ACHN (cell line): Measurements from ENCODE around the gene ZFYVE28.

Experiments
- DNase-seq: peaks from one replicate; pipeline ENCODE4 v3.0.0-alpha.2; 2015
- in situ Hi-C: cut with HindIII; loops from 2 replicates; pipeline ENCODE4 v1.10.0; 2017; ENCODE audit warnings: low sequenced_read_pairs, low pct_ligation_motif_present, low pct_unique_long_range_greater_than_20kb

ZFYVE28 gene

DNA sequence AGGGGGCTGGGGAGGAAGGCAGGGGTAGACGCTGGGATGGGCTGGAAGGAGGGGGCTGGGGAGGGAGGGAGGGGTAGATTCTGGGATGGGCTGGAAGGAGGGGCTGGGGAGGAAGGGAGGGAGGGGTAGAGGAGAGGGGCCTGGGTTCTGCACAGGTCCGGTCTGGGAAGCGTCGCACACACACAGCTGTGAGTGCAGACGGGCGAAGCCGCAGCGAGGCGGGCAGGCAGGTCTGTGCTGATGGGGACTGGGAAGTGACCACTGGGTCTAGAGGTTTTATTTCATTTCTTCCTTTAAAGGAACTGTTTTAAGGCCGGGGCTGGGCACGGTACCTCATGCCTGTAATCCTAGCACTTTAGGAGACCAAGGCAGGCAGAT is 87.4 kb downstream of the ZFYVE28 start:
- no peak for DNase-seq
- in situ Hi-C loops: no loop called here

DNA sequence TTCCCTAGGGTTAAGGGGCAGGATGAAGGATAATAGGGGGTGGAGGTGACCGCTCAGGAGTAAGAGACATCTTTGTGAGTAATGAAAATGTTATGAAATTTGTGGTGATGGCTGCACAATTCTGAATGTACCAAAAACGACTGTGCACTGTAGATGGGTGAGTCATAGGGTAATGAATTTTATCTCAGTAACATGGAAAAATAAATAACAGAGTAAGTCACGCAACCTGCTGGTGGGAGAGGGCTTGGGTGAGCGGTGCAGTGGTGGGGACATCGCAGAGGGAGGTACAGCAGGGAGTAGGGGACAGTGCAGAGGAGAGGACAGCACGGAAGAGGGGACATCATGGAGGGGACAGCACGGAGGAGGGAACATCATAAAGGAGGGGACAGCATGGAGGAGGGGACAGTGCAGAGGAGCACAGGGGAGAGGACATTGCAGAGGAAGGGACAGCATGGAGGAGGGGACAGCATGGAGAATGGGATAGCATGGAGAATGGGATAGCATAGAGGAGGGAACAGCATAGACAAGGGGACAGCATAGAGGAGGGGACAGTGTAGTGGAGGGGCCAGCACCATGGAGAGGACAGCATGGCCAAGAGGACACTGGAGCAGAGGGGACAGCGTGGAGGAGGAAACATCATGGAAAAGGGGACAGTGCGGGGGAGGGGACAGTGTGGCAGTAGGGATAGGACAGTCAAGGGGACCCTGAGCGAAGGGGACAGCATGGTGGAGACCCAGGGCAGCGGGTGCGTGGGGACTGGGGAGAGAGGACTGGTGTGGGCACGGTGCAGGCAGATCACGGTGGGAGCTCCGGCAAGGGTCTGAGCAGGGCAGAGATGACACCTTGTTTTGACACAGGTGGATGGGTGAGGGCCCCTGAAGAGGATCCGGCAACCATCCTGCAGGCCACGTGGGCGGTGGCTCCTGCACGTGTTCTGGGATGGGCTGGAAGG is 88.1 kb downstream of the ZFYVE28 start:
- DNase-seq: no peak

GRCh38 chr4:2327579-2327978 is 90.9 kb downstream of the ZFYVE28 start:
- in situ Hi-C loops: no loop called here
- DNase-seq: no peak

More for the DNA sequence above, 88.1 kb downstream of the ZFYVE28 start:
- in situ Hi-C loops: no loop called here

- in situ Hi-C loops: no loop called here
- no peak for DNase-seq
Observed at GRCh38 chr4:2324891-2325290, 93.6 kb downstream of the ZFYVE28 start.

DNA sequence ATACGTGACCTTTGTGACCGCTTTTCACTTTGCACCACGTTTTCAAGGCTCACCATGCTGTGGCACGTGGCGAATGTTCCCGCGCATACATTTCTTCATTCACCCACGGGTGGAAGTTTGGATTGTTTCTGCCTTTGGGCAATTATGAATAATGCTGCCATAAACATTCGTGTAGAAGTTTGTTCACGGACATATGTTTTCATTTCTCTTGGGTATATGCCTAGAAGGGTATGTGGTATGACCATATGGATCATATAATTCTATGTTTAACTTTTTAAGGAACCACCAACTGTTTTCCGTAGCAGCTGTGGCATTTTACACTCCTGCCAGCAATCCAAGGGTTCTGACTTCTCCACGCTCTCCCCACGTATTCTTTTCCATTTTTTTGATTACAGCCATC is 95.6 kb downstream of the ZFYVE28 start:
- in situ Hi-C loops: no loop called here
- no peak for DNase-seq

DNA sequence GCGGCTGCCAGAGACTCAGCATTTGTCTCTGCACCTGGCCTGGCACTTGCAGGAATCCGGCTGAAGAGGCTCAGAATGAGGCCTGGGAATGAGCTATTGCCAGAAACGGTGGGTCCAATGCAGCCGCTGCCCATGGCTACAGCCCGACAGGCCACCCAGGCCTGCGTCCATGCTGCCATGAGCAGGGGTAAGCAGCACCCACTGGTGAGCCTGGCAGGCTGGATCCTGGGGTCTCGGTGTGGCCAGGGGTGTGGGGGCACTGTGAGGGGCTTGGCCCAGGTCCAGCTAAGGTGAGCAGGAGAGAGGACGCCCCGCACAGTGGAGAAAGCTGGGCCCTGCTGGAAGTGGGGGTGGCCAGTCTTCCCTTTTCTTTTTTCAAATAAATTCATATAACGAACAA is 96.2 kb downstream of the ZFYVE28 start:
- DNase-seq: no peak
- in situ Hi-C loops: no loop called here

DNA sequence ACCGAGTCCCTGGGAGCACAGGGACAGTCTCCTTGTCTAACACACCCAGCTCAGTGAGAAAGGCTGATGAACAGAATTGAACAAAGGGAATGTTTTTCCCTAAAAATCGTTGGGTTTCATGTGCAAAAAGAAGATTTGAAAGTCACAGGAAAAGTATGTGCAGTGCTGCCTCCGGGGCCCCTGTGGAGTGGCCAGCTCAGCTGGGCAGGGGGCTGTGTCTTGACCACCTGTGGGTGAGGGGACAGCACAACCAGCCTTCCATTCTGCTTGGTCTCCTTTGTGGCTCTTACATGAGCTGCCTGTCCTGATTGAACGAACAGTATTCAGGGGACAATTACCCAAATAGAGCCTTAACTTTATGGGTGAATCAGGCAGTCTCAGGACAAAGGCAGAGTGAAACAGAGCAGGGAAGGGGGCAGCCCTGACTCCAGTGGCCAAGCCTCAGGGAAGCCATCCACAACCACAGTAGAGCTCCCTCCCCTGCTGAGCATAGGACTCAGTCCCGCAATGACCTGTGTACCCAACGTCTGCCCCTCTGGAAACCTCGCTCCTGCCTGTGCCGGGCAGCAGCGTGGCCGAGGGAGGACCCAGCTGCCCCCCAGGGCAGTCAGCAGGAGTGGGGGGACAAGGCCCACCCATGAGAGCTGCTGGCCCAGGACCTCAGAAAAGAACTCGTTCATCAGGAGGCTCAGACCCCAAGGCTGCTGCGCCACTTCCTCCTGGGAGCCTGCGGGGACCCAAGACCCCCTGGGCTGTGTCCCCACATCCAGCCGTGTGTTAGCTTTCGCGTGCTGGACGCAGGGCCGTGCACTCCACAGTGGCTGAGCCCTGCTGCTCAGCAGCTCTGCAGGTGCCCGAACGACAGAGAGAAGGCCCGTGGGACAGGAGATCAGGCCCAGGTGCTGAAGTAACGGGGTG is 96.9 kb downstream of the ZFYVE28 start:
- in situ Hi-C loops: no loop called here
- DNase-seq: no peak

DNA sequence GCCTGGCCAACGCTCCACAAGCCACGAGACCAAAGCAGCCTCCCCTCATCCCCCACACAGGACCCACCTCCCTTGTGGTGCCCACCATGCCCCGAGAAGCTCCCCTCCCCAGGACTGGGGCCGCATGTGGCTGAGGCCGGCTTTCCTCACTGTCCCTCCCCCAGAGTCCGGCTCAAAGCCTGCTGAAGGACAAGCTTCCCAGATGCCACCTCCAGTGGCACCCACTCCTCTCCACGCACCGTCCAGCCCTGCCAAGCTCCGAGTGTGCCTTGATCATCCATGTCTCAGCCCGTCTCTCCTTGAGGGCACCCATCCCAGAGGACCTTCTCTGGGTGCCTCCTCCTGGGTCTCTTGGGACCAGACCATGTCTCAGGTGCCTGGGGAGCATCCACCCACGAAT is 97.7 kb downstream of the ZFYVE28 start:
- no peak for DNase-seq
- in situ Hi-C loops: no loop called here

DNA sequence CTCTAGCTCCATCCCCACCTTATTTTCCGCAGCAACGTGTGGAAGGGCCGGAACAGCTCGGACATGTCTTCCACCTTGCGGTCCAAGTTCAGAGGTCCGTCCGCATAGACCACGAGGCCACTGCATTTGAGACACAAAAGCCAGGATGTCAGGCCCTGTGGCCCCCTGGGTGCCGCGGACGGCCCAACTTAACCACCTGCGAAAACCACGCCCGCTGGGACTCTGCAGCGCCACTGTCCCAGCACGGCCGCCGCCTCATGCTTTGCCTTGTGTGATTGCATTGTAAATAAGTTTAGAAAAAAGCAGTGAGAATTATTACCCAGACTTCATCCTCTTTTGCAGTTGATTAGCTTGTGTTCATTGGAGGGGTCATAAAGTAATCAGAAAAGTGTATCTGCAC is 98.3 kb downstream of the ZFYVE28 start:
- DNase-seq: no peak
- in situ Hi-C loops: no loop called here

DNA sequence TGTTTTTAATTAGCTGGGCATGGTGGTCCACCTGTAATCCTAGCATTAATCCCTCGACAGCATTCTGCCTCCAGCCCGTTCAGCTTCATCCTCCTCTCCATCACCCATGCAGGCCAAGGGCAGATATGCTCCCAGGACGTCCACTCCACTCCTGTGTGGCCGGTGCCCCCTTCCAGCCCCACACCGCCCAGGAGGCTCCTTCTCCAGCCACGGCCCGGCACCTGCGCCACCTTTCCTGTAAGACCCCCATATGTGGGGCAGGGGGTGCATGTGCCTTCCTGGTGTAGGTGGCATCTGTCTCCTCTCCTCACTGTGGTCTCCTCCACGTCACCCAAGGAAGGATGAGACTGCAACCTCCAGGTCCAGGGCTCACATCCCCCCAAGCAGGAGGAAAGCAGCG is 99.6 kb downstream of the ZFYVE28 start:
- DNase-seq: no peak
- in situ Hi-C loops: no loop called here

DNA sequence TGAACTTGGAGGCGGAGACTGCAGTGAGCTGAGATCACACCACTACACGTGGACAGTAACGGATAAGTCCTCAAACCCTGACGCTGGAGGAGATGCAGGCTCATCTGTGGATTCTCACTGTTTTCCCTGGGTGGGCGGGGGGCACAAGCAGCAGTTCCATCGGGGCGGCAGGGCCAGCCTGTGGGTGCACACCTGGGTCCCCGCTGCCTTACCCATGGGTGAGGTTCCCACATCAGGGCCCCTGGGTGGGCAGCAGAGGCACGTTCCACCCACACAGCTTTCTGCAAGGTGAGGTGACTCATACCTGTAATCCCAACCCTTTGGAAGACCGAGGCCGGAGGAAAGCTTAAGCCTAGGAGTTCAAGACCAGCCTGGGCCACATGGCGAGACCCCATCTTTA is 100.0 kb downstream of the ZFYVE28 start:
- in situ Hi-C loops: no loop called here
- no peak for DNase-seq

DNA sequence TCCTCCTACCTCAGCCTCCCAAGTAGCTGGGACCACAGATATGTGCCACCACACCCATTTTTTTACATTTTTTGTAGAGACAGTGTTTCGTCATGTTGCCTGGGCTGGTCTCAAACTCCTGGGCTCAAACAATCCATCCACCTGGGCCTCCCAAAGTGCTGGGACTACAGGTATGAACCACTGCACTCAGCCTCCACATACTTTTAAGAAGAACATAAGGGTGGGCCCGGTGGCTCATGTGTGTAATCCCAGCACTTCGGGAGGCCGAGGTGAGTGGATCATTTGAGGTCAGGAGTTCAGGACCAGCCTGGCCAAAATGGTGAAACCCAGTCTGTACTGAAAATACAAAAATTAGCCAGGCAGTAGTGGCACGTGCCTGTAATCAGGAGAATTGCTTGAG is 105.1 kb downstream of the ZFYVE28 start:
- in situ Hi-C loops: no loop called here
- DNase-seq: no peak

DNA sequence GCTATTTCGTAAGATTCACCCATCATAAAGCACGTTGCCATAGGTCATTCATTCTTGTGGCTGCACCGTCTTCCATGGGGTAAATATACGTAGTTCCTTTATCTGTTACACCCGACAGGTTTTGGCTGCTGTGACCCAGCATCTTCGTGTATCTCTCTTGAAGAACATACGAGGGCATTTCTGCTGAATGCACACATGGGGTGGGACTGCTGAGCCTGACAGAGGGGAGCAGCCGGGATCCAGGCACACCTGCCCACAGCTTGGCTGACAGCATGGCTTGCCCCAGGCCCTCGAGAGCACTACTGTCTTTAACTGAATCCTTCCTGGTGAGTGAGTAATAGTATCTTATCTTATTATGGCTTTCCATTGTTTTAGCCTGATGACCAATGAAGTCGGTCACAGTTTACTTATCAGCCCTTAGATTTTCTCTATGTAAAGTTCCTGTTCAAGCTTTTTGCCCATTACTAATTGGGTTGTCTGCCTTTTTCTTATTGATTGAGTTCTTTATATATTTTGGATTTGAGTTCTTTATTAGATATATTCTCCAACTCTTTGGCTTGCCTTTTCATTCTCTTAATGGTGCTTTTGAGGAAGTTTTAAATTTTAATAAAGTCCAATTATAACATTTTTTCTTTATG is 111.6 kb downstream of the ZFYVE28 start:
- in situ Hi-C loops: no loop called here
- DNase-seq: no peak

GRCh38 chr4:2305766-2306501 is 112.5 kb downstream of the ZFYVE28 start:
- DNase-seq: no peak
- in situ Hi-C loops: no loop called here

- no peak for DNase-seq
- in situ Hi-C loops: no loop called here
Observed at GRCh38 chr4:2304877-2305561, 113.4 kb downstream of the ZFYVE28 start.

GRCh38 chr4:2304321-2304876 is 114.0 kb downstream of the ZFYVE28 start:
- no peak for DNase-seq
- in situ Hi-C loops: no loop called here

- in situ Hi-C loops: no loop called here
- no peak for DNase-seq
Observed at GRCh38 chr4:2303686-2304320, 114.6 kb downstream of the ZFYVE28 start.
